GM12878 (cell line): ENCODE results near the gene MCC.

Experiments used
- ATF7 ChIP-seq: fragments of 450-650 bp; IDR thresholded peaks from 2 replicates; pipeline ENCODE4 v1.6.1; 2016; ENCODE audit warnings: low read depth, mild to moderate bottlenecking
- NR2C2 ChIP-seq: IDR thresholded peaks from 2 replicates; pipeline ENCODE4 v1.6.1; 2011; ENCODE audit warnings: borderline replicate concordance, low read depth; ENCODE audit not compliant: control insufficient read depth, insufficient read length
- RFX5 ChIP-seq: IDR thresholded peaks from 2 replicates; pipeline ENCODE4 v1.6.1; 2011; ENCODE audit warnings: low read depth, low read length, improper control_type of control experiment
- TAF1 ChIP-seq: IDR thresholded peaks from 2 replicates; pipeline ENCODE4 v1.6.1; 2011; ENCODE audit warnings: mild to moderate bottlenecking, low read depth, low read length, borderline replicate concordance
- TF ChIP-seq, protein P1 (sequence below): fragments of 450-650 bp; IDR thresholded peaks from 2 replicates; pipeline ENCODE4 v1.6.1; 2017; ENCODE audit warnings: mild to moderate bottlenecking, moderate library complexity
- TF ChIP-seq, protein P2 (sequence below): fragments of 450-650 bp; IDR thresholded peaks from 2 replicates; pipeline ENCODE4 v1.6.1; 2017; ENCODE audit warnings: mild to moderate bottlenecking

DNA sequence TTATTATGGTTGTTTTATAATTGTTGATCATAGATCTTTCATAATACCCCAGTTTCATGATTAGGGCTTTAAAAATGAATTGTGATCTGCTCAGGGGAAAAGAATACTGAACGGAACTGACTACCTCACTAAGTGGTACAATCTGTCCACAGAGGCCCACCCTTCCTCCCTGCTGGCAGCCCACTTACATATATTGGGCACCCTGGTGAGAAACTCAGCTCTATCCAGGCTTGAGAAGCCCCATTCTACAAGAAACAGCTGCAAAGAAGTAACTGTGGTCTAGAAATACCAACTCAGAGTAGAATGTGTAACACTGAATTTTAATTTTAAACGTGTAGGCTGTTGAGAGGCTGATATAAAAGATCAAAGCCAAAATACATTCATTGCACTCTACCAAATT is 100.4 kb downstream of the MCC start:
- TF ChIP-seq ATF7, result no peak
- TF ChIP-seq, protein P1, sequence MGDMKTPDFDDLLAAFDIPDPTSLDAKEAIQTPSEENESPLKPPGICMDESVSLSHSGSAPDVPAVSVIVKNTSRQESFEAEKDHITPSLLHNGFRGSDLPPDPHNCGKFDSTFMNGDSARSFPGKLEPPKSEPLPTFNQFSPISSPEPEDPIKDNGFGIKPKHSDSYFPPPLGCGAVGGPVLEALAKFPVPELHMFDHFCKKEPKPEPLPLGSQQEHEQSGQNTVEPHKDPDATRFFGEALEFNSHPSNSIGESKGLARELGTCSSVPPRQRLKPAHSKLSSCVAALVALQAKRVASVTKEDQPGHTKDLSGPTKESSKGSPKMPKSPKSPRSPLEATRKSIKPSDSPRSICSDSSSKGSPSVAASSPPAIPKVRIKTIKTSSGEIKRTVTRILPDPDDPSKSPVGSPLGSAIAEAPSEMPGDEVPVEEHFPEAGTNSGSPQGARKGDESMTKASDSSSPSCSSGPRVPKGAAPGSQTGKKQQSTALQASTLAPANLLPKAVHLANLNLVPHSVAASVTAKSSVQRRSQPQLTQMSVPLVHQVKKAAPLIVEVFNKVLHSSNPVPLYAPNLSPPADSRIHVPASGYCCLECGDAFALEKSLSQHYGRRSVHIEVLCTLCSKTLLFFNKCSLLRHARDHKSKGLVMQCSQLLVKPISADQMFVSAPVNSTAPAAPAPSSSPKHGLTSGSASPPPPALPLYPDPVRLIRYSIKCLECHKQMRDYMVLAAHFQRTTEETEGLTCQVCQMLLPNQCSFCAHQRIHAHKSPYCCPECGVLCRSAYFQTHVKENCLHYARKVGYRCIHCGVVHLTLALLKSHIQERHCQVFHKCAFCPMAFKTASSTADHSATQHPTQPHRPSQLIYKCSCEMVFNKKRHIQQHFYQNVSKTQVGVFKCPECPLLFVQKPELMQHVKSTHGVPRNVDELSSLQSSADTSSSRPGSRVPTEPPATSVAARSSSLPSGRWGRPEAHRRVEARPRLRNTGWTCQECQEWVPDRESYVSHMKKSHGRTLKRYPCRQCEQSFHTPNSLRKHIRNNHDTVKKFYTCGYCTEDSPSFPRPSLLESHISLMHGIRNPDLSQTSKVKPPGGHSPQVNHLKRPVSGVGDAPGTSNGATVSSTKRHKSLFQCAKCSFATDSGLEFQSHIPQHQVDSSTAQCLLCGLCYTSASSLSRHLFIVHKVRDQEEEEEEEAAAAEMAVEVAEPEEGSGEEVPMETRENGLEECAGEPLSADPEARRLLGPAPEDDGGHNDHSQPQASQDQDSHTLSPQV, result no peak
- no peak for TF ChIP-seq TAF1
- no peak for TF ChIP-seq NR2C2
- TF ChIP-seq, protein P2, sequence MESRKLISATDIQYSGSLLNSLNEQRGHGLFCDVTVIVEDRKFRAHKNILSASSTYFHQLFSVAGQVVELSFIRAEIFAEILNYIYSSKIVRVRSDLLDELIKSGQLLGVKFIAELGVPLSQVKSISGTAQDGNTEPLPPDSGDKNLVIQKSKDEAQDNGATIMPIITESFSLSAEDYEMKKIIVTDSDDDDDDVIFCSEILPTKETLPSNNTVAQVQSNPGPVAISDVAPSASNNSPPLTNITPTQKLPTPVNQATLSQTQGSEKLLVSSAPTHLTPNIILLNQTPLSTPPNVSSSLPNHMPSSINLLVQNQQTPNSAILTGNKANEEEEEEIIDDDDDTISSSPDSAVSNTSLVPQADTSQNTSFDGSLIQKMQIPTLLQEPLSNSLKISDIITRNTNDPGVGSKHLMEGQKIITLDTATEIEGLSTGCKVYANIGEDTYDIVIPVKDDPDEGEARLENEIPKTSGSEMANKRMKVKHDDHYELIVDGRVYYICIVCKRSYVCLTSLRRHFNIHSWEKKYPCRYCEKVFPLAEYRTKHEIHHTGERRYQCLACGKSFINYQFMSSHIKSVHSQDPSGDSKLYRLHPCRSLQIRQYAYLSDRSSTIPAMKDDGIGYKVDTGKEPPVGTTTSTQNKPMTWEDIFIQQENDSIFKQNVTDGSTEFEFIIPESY, result no peak
- no peak for TF ChIP-seq RFX5
